ENCODE data around the gene ST6GALNAC4.

Gene ST6GALNAC4

DNA sequence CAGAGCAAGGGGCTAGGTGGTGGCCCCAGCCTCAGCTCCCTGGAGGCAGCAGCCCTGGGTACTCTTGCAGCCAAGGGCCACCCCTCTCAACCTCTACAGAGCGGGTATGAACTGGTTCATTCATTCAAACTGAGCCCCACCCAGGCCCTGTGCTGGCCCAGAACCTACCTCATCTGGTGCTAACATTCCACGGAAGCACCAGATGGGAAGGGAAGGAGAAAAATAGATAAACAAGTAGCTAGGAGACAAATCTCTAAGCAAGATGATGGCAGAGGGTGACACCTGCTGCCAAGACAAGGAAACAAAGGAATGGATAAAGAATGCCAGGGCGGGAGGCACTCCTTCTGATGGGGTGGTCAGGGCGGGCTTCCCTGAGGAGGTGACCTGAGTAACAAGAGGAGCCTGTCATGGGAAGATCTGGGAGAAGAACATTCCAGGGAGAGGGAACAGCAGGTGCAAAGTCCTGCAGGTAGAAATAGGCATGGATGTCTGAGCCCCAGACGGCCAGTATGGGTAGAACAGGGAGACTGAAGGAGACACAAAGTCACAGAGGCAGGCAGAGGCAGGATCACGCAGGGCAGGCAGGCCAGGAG lies 6.1 kb downstream of the ST6GALNAC4 start:
- DNase-seq: peak; percentile 6

- DNase-seq: no peak
Observed at GRCh38 chr9:127909839-127910273, 7.0 kb downstream of the ST6GALNAC4 start.

DNA sequence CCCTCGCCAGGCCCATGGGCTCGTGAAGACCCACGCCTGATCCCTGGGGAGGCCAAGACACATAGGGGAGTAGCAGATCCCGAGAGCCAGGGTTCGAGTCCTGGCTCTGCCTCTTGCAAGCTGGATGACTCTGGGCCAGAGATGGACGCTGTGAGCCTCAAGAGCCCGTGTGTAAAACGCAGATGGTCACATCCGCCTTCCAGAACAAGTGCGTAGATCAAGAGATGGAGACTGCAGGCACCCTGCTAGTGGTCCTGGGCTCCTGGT lies 8.2 kb downstream of the ST6GALNAC4 start:
- DNase-seq: no peak

- no peak for DNase-seq
Observed at GRCh38 chr9:127907867-127908659, 8.8 kb downstream of the ST6GALNAC4 start.

DNA sequence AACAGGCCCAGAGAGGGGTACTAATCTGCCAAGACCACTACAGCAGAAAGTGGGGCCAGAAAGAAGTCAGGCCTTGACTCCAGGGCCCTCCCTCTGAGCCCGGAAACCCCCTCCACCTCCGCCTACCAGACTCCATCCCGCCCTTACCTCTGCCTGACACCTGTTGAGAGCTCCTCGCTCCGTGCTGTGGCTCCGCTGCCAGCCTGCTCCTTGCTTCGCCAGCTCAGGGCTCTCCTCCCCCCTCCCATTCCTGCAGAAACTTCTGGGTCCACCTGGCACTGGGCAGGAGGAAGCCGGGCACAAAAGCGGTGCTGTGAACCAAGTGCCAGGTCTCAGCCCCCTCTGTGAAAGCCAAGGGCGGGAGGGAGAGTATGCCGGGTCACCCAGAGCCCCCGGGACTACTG lies 11.1 kb downstream of the ST6GALNAC4 start:
- DNase-seq: no peak

GRCh38 chr9:127905004-127905728 lies 11.7 kb downstream of the ST6GALNAC4 start:
- no peak for DNase-seq

- no peak for DNase-seq
Observed at GRCh38 chr9:127904561-127905003, 12.3 kb downstream of the ST6GALNAC4 start.

DNA sequence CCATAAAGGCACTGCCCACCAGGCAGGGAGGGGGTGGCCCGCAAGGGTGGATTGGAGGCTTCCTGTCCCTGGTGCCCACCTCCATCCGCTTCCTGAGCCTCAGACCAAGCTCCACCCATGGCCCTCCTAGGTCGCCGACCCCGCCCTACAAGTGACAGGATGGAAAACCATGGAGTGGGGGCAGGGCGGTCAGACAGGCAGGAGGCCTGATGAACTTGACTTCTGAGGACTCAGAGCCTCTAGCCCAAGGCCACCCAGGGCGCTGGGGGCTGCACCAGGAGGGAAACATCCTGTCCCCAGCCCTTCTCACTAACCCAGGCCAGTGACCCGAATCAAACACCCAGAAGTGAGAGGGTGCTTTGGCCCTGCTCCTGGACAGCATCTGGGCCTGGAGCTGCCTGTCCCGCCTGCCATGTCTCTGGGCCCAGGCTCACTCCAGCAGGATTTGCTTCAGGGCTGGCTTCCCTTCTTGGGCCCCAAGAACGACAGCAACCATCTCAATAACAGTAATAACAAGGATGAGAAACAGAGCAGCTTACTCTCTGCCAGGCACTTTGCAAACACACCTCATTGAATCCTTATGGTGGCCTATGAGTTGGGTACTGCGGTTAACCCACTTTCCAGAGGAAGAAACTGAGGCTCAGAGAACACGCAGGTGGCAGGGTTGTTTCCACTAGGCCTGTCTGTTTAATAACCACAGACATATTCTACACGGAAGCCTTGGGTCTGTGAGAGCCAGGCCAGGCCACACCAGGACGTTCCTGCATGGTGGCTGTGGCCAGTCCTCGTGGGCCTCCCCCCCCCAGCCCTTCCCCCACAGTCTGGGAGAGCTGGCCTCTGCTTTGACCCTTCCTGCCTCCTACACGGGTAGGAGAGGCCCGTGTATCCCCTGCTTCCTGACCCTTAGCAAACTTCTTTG lies 13.0 kb downstream of the ST6GALNAC4 start:
- no peak for DNase-seq

GRCh38 chr9:127899128-127899943 lies 17.5 kb downstream of the ST6GALNAC4 start, which contains the start of gene ST6GALNAC6:
ST6GALNAC6 (minus strand) TSS chr9:127899603; CDS start chr9:127897981, 1,622 bp downstream.
- peak; percentile 11 for DNase-seq

- DNase-seq: no peak
Observed at GRCh38 chr9:127898433-127899127, 18.3 kb downstream of the ST6GALNAC4 start.

DNA sequence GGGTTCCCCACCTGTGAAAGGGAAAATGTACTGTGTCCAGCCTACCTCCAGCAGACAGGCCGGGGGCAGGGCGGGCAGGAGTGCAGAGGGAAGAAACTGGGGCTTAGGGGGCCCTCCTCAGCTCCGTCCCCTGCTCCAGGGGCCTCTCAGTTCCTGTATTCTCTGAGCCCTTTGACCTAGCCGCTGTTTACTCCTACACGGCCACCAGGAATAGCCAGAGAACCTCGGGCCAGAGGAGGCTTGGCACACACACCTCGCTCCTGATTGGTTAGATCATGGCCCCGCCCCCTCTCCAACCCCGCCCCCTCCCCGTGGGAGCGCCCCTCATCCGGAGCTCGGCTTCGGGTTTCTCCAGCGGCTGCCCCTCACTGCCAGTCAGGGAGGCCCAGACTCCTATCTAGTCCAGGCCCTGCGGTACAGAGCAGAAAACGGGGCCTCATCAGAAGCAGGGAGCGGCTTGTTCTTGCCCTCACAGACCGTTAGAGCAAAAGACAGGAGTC lies 19.6 kb downstream of the ST6GALNAC4 start:
- no peak for DNase-seq

- DNase-seq: no peak
Observed at GRCh38 chr9:127896395-127897192, 20.2 kb downstream of the ST6GALNAC4 start.

- no peak for DNase-seq
Observed at GRCh38 chr9:127895811-127896210, 21.0 kb downstream of the ST6GALNAC4 start.

- no peak for DNase-seq
Observed at GRCh38 chr9:127893392-127893791, 23.4 kb downstream of the ST6GALNAC4 start.

DNA sequence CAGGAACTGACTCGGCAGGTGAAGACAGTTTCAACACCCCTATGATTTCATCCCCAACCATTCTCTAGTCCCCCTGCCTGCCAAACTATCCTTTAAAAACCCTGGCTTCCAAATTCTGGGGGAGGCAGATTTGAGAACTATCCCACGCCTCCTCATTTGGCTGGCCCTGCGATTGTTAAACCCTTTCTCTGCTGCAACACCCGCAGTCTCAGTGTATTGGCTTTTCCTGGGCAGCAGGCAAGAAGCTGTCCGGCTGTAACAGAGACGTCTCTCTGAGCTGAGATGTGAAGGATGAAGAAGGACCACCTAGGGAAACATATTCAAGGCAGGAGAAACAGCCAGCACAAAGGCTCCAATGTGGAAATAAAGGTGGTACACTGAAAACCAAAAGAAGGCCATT lies 24.0 kb downstream of the ST6GALNAC4 start:
- no peak for DNase-seq

- DNase-seq: no peak
Observed at GRCh38 chr9:127890053-127890452, 26.8 kb downstream of the ST6GALNAC4 start.

- no peak for DNase-seq
Observed at GRCh38 chr9:127887792-127888191, 29.0 kb downstream of the ST6GALNAC4 start.

GRCh38 chr9:127886401-127886972 lies 30.4 kb downstream of the ST6GALNAC4 start:
- DNase-seq: no peak

DNA sequence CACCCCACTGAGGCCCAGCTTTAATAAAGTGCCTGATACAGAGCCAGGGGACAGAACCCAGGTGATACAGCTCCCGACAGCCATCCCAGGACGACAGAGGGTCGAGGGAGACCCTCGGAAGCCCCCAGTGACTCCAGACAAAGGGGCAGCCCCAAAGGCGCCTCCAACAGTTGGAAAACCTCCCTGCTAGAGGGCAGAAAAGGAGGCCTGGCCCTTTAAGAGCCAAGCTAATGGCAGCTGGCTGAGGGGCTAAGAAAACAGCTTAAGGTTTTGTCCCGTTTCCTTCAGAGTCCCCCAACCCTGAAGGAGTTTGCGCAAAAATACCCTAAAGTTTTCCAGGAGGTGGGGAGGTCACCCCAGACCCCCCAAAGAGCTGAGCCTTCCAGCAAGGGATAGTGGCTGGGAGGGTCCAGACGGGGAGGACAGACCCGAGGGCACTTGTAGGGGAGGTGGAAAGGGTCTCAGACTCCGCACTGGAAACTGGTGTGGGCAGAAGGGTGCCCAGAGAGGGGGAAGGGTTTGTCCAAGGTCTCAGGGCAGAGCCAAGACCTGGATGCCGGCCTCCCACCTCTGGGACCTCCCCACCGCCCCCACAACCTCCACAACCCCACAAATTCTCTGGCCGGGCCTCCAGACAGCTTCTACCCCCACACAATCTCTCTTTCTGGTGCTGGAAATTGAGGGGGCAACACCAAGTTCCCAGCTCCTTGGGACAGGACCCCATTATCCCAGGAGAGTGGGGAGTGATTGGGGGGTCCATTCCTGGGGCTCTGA lies 31.1 kb downstream of the ST6GALNAC4 start:
- DNase-seq: no peak
